Measurements from ENCODE around the gene MYOM1.

DNA sequence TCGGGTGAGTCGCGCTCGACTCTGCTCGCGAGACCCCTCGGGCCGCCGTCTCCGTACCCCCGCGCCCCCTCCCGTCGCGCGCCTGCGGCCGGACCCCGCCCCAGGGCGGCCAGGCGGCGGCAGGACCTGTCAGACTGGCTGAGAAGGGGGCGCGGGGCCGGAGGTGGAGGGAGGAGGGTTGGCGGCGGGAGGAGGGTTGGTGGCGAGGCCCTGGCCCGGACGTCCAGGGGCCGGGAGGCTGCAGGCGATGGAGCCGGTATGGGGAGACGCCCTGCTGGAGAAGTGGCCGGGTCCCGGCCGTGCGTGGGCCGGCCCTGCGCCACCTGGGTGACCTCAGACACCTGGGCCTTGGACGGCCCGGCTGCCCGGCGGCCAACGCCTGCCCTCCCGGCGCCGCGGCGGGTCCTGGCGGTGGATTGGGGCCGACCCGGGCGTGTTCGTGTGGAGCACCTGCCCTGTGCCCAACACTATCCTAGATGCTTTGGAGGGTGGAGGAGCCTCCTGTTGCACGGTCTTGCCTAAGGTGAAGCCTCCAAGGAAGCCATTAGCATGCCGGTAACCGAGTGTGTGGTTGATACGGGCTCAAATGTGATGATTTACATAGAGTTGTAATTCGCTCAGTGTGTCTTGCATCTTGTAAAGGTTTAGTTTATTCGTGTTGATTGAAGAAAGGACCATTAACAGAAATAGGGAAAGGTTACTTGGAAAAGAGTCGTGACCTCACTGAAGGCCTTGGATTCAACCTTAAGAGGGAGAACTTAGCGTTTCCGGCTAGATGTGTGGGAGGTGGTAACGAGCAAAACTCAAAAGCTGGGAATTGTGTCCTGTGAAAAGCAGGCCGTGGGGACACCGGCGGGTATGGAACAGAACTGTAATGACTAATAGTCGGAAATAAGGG lies 42.7 kb upstream of the MYOM1 start:
- TF ChIP-seq CTCF (IDR thresholded peaks at IDR 0.05) = no peak
- TF ChIP-seq POLR2A (IDR thresholded peaks at IDR 0.05) = no peak
